Measurements from ENCODE around the gene OR2J3. TPM values are rescaled to one million over a fixed set of nuclear protein-coding genes. Genes with fewer than 3 reads are reported as not detected.

Gene OR2J3
- total RNA-seq, 1 experiment from 2014 or later: not detected

GRCh38 chr6:29092957-29093356 lies 14.9 kb upstream of the OR2J3 start:
- H2AK5ac ChIP-seq (ENCODE audit: insufficient read length, low read length): no peak overlapping the region

More at GRCh38 chr6:29092957-29093356, 14.9 kb upstream of the OR2J3 start:
- no peaks in the 10 kb centered on the region for H3K27me3 Mint-ChIP-seq (ENCODE audit: low read depth)
- H2BK20ac ChIP-seq (ENCODE audit: low read depth, low read length, poor library complexity, severe bottlenecking): no peak overlapping the region
- H3K27ac Mint-ChIP-seq: no peak overlapping the region
- no peak overlapping the region for H2BK15ac ChIP-seq (ENCODE audit: low read depth, low read length)
- H3K56ac ChIP-seq (ENCODE audit: insufficient read length, low read depth, low read length): no peak overlapping the region
- no peak overlapping the region for H4K91ac ChIP-seq (ENCODE audit: insufficient read length, low read depth, low read length)
- H2BK120ac ChIP-seq (ENCODE audit: low read depth, low read length, poor library complexity, severe bottlenecking): no peak overlapping the region
- no peak overlapping the region for H3K9ac ChIP-seq (ENCODE audit: extremely low read depth, insufficient read length, low read length)
- H3K27ac ChIP-seq (ENCODE audit: insufficient read length, low read depth, low read length): no peak overlapping the region
- H3K4me1 ChIP-seq (ENCODE audit: insufficient read depth, low read length): no peaks in the 10 kb centered on the region
- H3K27me3 ChIP-seq (ENCODE audit: insufficient read depth, low read length): no peaks in the 10 kb centered on the region
- H3K9me3 ChIP-seq (ENCODE audit: control insufficient read depth, low read depth, low read length): no peaks in the 10 kb centered on the region
- no CpG with 5 or more reads among the region's 3 CpGs for WGBS (ENCODE audit: extremely low coverage, insufficient read length, low lambda C conversion rate)
- no peaks in the 10 kb centered on the region for H3K36me3 Mint-ChIP-seq (ENCODE audit: insufficient read depth in 1 of 3, low read depth in 3 of 3)
- no peak overlapping the region for H3K18ac ChIP-seq (ENCODE audit: insufficient read length, low read depth, low read length)
- no peaks in the 10 kb centered on the region for H3K9me3 Mint-ChIP-seq
- H4K5ac ChIP-seq (ENCODE audit: insufficient read length, low read depth, low read length): no peak overlapping the region
- no peak overlapping the region for H4K8ac ChIP-seq (replicated peaks; ENCODE audit: insufficient read length, low read depth, low read length)
- H3T11ph ChIP-seq (ENCODE audit: low read length): no peak overlapping the region
- no peak for DNase-seq
- TF ChIP-seq CTCF (conservative IDR thresholded peaks at IDR 0.05): no peak
- H3K23me2 ChIP-seq (ENCODE audit: insufficient read length, low read depth, low read length, poor library complexity, severe bottlenecking): no peaks in the 10 kb centered on the region
- H2BK5ac ChIP-seq (ENCODE audit: insufficient read length, low read length): no peak overlapping the region
- H3K4me3 Mint-ChIP-seq: no peak overlapping the region
- H3K4me1 Mint-ChIP-seq: peaks cover 4 to 9% of the 10 kb centered on the region in 2 experiments
- no peaks in the 10 kb centered on the region for H3K79me2 ChIP-seq (ENCODE audit: insufficient read depth, low read length)
- H3K23ac ChIP-seq (ENCODE audit: insufficient read length, low read depth, low read length): no peak overlapping the region
- H3K4ac ChIP-seq (ENCODE audit: low read depth, low read length): no peak overlapping the region
- H4K20me1 ChIP-seq (ENCODE audit: control insufficient read depth, insufficient read depth, insufficient read length): no peaks in the 10 kb centered on the region
- H3K79me1 ChIP-seq (ENCODE audit: insufficient read depth, low read depth, low read length, poor library complexity, severe bottlenecking): no peaks in the 10 kb centered on the region
- no peak overlapping the region for H3K14ac ChIP-seq (ENCODE audit: insufficient read depth, low read length)
- H2AFZ ChIP-seq (ENCODE audit: low read length): no peak overlapping the region
- H3K4me2 ChIP-seq (ENCODE audit: insufficient read depth, insufficient read length, low read length): no peak overlapping the region
- no peak overlapping the region for H2BK12ac ChIP-seq (ENCODE audit: insufficient read length, low read depth, low read length)

Measured in H9 (cell line).